SK-N-SH (cell line): ENCODE data around the gene LAIR2. TPM values are rescaled to one million over a fixed set of nuclear protein-coding genes. Genes with fewer than 3 reads are reported as not detected.

Source experiments
- CTCF ChIA-PET: fragments of 300-600, 350-600 bp; formaldehyde crosslinking; extraction: SDS; loops from one replicate; lab custom pipeline; 2021; lab: Yijun Ruan, JAX
- POLR2A ChIA-PET: fragments of 350-600 bp; sonication (Branson Sonifier 250); formaldehyde crosslinking; extraction: SDS; loops from one replicate; lab custom pipeline; 2020; ENCODE audit warnings: antibody characterized with exemption, inconsistent platforms; lab: Yijun Ruan, JAX
- DNase-seq: peaks from one replicate; pipeline ENCODE4 v3.0.0; 2012
- H2AFZ ChIP-seq: fragments of 200-600 bp; sonication (generic); 2 replicates; pipeline ENCODE4 v1.8.1; 2016; ENCODE audit warnings: antibody characterized with exemption, mild to moderate bottlenecking, low read depth
- H3F3A ChIP-seq: fragments of 200-600 bp; sonication (generic); replicated peaks from 2 replicates; pipeline ENCODE3; 2016; ENCODE audit warnings: antibody characterized with exemption, mild to moderate bottlenecking; ENCODE audit not compliant: insufficient read depth
- H3K27ac ChIP-seq, 2 experiments: fragments of 200-500 bp in 1 of 2; fragments of 200-600 bp in 1 of 2; sonication (Bioruptor generic) in 1 of 2; sonication (generic), shearing (Covaris generic) in 1 of 2; 2 replicates each; pipeline versions ENCODE4 v1.5.1 to v1.6.1; 2014 to 2016; ENCODE audit warnings: low read depth in 2 of 2, inconsistent platforms in 1 of 2, low read length in 1 of 2, mild to moderate bottlenecking in 1 of 2, mixed read lengths in 1 of 2
- H3K27me3 ChIP-seq: fragments of 200-600 bp; sonication (generic), shearing (Covaris generic); 2 replicates; pipeline ENCODE4 v1.6.1; 2016; ENCODE audit warnings: mixed run types; ENCODE audit not compliant: insufficient read depth
- H3K36me3 ChIP-seq, 2 experiments: fragments of 200-500 bp in 1 of 2; fragments of 200-600 bp in 1 of 2; sonication (Bioruptor generic) in 1 of 2; sonication (generic) in 1 of 2; replicated peaks in 1 of 2; 2 replicates each; pipeline versions ENCODE3 to v1.5.1; 2014 to 2016; ENCODE audit warnings: low read length in 1 of 2, mild to moderate bottlenecking in 1 of 2; ENCODE audit not compliant: insufficient read depth in 2 of 2, control insufficient read depth in 1 of 2
- H3K4me1 ChIP-seq, 2 experiments: fragments of 200-500 bp in 1 of 2; fragments of 200-600 bp in 1 of 2; sonication (Bioruptor generic) in 1 of 2; sonication (generic), shearing (Covaris generic) in 1 of 2; 2 replicates each; pipeline versions ENCODE4 v1.5.1 to v1.6.1; 2014 to 2016; ENCODE audit warnings: low read depth in 1 of 2, low read length in 1 of 2, mixed run types in 1 of 2; ENCODE audit not compliant: insufficient read depth in 2 of 2, control insufficient read depth in 1 of 2
- H3K4me2 ChIP-seq: fragments of 200-600 bp; sonication (generic), shearing (Covaris generic); 2 replicates; pipeline ENCODE4 v1.6.1; 2017; ENCODE audit warnings: mixed run types
- H3K4me3 ChIP-seq, 2 experiments: fragments of 200-500 bp in 1 of 2; fragments of 200-600 bp in 1 of 2; sonication (Bioruptor generic) in 1 of 2; sonication (generic), shearing (Covaris generic) in 1 of 2; 2 replicates each; pipeline versions ENCODE4 v1.5.1 to v1.8.1; 2014 to 2016; ENCODE audit warnings: low read depth in 2 of 2, inconsistent platforms in 1 of 2, low read length in 1 of 2, mild to moderate bottlenecking in 1 of 2, mixed read lengths in 1 of 2, moderate library complexity in 1 of 2
- H3K79me2 ChIP-seq: fragments of 200-600 bp; sonication (generic); 2 replicates; pipeline ENCODE4 v1.8.1; 2017; ENCODE audit warnings: mild to moderate bottlenecking; ENCODE audit not compliant: insufficient read depth
- H3K9ac ChIP-seq: fragments of 200-600 bp; sonication (generic); 2 replicates; pipeline ENCODE4 v1.6.1; 2017; ENCODE audit warnings: mixed run types
- H3K9me2 ChIP-seq: fragments of 200-600 bp; sonication (generic); 2 replicates; pipeline ENCODE4 v1.6.1; 2017; ENCODE audit warnings: mixed run types
- H3K9me3 ChIP-seq: fragments of 200-600 bp; sonication (generic); 2 replicates; pipeline ENCODE4 v1.6.1; 2017; ENCODE audit warnings: mixed run types, mild to moderate bottlenecking, moderate library complexity
- H4K20me1 ChIP-seq: fragments of 200-600 bp; sonication (generic); 2 replicates; pipeline ENCODE4 v1.6.1; 2017; ENCODE audit warnings: mild to moderate bottlenecking, mixed run types; ENCODE audit not compliant: insufficient read depth
- ELF1 ChIP-seq: IDR thresholded peaks from 2 replicates; pipeline ENCODE4 v1.4.0; 2012
- EZH2phosphoT487 ChIP-seq: fragments of 200-600 bp; sonication (generic); IDR thresholded peaks from 2 replicates; pipeline ENCODE4 v1.6.1; 2017; ENCODE audit warnings: low read depth, mixed run types, mild to moderate bottlenecking, antibody characterized with exemption, moderate library complexity, borderline replicate concordance
- FOSL2 ChIP-seq: IDR thresholded peaks from 2 replicates; pipeline ENCODE4 v1.4.0; 2012; ENCODE audit warnings: low read depth, mild to moderate bottlenecking, moderate library complexity, borderline replicate concordance
- GABPA ChIP-seq: IDR thresholded peaks from 2 replicates; pipeline ENCODE4 v1.4.0; 2012; ENCODE audit warnings: low read depth, mild to moderate bottlenecking
- GATA2 ChIP-seq: sonication (generic); formaldehyde crosslinking; IDR thresholded peaks from 2 replicates; pipeline ENCODE4 v1.5.0; 2020; ENCODE audit warnings: mild to moderate bottlenecking, missing genetic modification reagents
- MEF2A ChIP-seq: IDR thresholded peaks from 2 replicates; pipeline ENCODE4 v1.4.0; 2012; ENCODE audit warnings: low read depth, borderline replicate concordance
- MXI1 ChIP-seq: IDR thresholded peaks from 2 replicates; pipeline ENCODE4 v1.6.1; 2012; ENCODE audit warnings: mild to moderate bottlenecking, low read depth, low read length, improper control_type of control experiment
- RXRA ChIP-seq: IDR thresholded peaks from 2 replicates; pipeline ENCODE4 v1.4.0; 2012; ENCODE audit warnings: low read depth, mild to moderate bottlenecking, borderline replicate concordance
- SMC3 ChIP-seq: IDR thresholded peaks from 2 replicates; pipeline ENCODE4 v1.6.1; 2012; ENCODE audit warnings: low read depth, low read length, improper control_type of control experiment
- TAF1 ChIP-seq: IDR thresholded peaks from 2 replicates; pipeline ENCODE4 v1.6.1; 2012; ENCODE audit warnings: low read depth, mild to moderate bottlenecking, low read length, moderate library complexity, borderline replicate concordance
- TCF12 ChIP-seq: IDR thresholded peaks from 2 replicates; pipeline ENCODE4 v1.4.0; 2012
- WGBS: methylation state at CpG from one replicate; pipeline ENCODE4 v1.1.6; 2017; ENCODE audit warnings: low lambda C conversion rate; 5-methylcytosine and 5-hydroxymethylcytosine counted together
- polyA plus RNA-seq, 3 experiments: library from polyadenylated mRNA; depleted of rRNA; stranded (reverse); fragments of >200 nt; gene quantifications; 2 replicates each; pipeline ENCODE4 v1.2.3, GENCODE V29; 2012
- TF ChIP-seq, protein P1 (sequence below): IDR thresholded peaks from 2 replicates; pipeline ENCODE4 v1.6.1; 2012; ENCODE audit warnings: mild to moderate bottlenecking, low read depth, low read length, moderate library complexity
- TF ChIP-seq, protein P2 (sequence below): fragments of 150-350 bp; IDR thresholded peaks from 2 replicates; pipeline ENCODE4 v1.6.1; 2016; ENCODE audit warnings: mild to moderate bottlenecking, low read depth, low read length
- TF ChIP-seq, protein P3 (sequence below): IDR thresholded peaks from 2 replicates; pipeline ENCODE4 v1.4.0; 2012; ENCODE audit warnings: low read depth, borderline replicate concordance
- TF ChIP-seq, protein P4 (sequence below): fragments of 150-350 bp; IDR thresholded peaks from 2 replicates; pipeline ENCODE4 v1.6.1; 2017; ENCODE audit warnings: antibody characterized with exemption, low read length, low read depth, borderline replicate concordance

Gene LAIR2
- polyA plus RNA-seq, 1 of the 3 experiments (the other 2 are of a cell fraction) = not detected

DNA sequence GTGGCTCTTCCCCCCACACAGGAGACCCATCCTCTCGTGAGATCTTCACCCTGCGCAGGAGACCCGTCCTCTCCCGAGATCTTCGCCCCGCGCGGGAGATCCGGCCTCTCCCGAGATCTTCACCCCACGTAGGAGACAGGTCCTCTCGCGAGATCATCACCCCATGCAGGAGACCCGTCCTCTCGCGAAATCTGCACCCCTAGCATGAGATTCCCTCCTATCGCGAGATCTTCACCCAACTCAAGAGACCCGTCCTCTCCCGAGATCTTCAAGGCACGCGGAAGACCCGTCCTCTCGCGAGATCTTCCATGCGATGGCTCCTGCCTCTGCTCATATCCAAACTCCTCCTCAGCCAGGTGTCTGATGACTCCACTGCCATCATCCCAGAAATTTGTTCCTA, 24.3 kb downstream of the LAIR2 start (continued):
- TF ChIP-seq EZH2phosphoT487 (no peak), GATA2 (no peak), MXI1 (no peak), TAF1 (no peak), TCF12 (no peak), MEF2A (no peak)
- TF ChIP-seq, protein P1, sequence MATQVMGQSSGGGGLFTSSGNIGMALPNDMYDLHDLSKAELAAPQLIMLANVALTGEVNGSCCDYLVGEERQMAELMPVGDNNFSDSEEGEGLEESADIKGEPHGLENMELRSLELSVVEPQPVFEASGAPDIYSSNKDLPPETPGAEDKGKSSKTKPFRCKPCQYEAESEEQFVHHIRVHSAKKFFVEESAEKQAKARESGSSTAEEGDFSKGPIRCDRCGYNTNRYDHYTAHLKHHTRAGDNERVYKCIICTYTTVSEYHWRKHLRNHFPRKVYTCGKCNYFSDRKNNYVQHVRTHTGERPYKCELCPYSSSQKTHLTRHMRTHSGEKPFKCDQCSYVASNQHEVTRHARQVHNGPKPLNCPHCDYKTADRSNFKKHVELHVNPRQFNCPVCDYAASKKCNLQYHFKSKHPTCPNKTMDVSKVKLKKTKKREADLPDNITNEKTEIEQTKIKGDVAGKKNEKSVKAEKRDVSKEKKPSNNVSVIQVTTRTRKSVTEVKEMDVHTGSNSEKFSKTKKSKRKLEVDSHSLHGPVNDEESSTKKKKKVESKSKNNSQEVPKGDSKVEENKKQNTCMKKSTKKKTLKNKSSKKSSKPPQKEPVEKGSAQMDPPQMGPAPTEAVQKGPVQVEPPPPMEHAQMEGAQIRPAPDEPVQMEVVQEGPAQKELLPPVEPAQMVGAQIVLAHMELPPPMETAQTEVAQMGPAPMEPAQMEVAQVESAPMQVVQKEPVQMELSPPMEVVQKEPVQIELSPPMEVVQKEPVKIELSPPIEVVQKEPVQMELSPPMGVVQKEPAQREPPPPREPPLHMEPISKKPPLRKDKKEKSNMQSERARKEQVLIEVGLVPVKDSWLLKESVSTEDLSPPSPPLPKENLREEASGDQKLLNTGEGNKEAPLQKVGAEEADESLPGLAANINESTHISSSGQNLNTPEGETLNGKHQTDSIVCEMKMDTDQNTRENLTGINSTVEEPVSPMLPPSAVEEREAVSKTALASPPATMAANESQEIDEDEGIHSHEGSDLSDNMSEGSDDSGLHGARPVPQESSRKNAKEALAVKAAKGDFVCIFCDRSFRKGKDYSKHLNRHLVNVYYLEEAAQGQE = no peak
- TF ChIP-seq, all 33 proteins: peak for 0

DNA sequence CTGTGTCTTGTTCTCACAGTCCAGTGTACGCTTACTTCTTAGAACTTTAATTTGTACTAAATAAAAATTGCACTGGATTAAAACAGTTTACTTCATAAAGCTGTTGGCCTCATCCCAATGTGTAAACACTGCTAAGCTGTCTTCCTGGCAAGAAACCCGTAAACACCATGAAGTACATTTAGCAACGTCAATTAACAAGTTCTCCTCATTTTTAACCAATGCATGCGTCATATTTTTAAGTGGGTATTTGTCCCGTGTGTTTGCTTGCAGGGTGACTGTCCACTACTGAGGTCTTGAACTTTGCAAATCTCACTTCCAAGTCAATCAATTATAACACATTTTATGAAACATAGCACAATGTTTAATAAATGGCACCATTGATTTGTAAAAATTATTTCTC, 28.2 kb downstream of the LAIR2 start:
- H3K4me2 ChIP-seq = no peak overlapping the region
- peaks cover 58% of the 10 kb centered on the region for H3K27me3 ChIP-seq
- no peaks in the 10 kb centered on the region for H3F3A ChIP-seq
- H3K4me3 ChIP-seq = no peak overlapping the region
- 1% methylated on average over 5 of the region's 5 CpGs for WGBS
- H3K27ac ChIP-seq = no peak overlapping the region
- ChIA-PET CTCF (no interaction called here), POLR2A (no interaction called here)
- no peak for TF ChIP-seq SMC3
- TF ChIP-seq GABPA = no peak
- no peak for TF ChIP-seq RXRA
- no peak for TF ChIP-seq ELF1
- TF ChIP-seq, protein P2, sequence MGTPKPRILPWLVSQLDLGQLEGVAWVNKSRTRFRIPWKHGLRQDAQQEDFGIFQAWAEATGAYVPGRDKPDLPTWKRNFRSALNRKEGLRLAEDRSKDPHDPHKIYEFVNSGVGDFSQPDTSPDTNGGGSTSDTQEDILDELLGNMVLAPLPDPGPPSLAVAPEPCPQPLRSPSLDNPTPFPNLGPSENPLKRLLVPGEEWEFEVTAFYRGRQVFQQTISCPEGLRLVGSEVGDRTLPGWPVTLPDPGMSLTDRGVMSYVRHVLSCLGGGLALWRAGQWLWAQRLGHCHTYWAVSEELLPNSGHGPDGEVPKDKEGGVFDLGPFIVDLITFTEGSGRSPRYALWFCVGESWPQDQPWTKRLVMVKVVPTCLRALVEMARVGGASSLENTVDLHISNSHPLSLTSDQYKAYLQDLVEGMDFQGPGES = no peak
- TF ChIP-seq FOSL2 = no peak
- TF ChIP-seq, protein P1 = no peak
- TF ChIP-seq, protein P3, sequence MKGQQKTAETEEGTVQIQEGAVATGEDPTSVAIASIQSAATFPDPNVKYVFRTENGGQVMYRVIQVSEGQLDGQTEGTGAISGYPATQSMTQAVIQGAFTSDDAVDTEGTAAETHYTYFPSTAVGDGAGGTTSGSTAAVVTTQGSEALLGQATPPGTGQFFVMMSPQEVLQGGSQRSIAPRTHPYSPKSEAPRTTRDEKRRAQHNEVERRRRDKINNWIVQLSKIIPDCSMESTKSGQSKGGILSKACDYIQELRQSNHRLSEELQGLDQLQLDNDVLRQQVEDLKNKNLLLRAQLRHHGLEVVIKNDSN = no peak
- no peak for TF ChIP-seq MEF2A
- TF ChIP-seq, protein P4, sequence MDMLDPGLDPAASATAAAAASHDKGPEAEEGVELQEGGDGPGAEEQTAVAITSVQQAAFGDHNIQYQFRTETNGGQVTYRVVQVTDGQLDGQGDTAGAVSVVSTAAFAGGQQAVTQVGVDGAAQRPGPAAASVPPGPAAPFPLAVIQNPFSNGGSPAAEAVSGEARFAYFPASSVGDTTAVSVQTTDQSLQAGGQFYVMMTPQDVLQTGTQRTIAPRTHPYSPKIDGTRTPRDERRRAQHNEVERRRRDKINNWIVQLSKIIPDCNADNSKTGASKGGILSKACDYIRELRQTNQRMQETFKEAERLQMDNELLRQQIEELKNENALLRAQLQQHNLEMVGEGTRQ = no peak
- H3K79me2 ChIP-seq = no peaks in the 10 kb centered on the region
- no peaks in the 10 kb centered on the region for H3K4me1 ChIP-seq
- no peaks in the 10 kb centered on the region for H3K9me2 ChIP-seq
- no peak for DNase-seq
- no peaks in the 10 kb centered on the region for H3K9me3 ChIP-seq
- H3K36me3 ChIP-seq = no peaks in the 10 kb centered on the region
- no peak overlapping the region for H2AFZ ChIP-seq
- no peak overlapping the region for H3K9ac ChIP-seq
- H4K20me1 ChIP-seq = no peaks in the 10 kb centered on the region
